Effector CD8-positive, alpha-beta T cell (primary cell): ENCODE data around the gene CENPO.
"Not testable (repeated sequence)": the region's sequence is repeated elsewhere in the genome, so short reads cannot be mapped to it uniquely, and the experiment has no call there.

Source experiments
- DNase-seq: peaks from one replicate; lab custom pipeline; 2025; lab: John Stamatoyannopoulos, UW

Gene CENPO

GRCh38 chr2:24824071-24824588, 30.9 kb downstream of the CENPO start:
- no peak for DNase-seq

GRCh38 chr2:24824966-24825882, 32.0 kb downstream of the CENPO start:
- DNase-seq: peak; percentile 10

DNA sequence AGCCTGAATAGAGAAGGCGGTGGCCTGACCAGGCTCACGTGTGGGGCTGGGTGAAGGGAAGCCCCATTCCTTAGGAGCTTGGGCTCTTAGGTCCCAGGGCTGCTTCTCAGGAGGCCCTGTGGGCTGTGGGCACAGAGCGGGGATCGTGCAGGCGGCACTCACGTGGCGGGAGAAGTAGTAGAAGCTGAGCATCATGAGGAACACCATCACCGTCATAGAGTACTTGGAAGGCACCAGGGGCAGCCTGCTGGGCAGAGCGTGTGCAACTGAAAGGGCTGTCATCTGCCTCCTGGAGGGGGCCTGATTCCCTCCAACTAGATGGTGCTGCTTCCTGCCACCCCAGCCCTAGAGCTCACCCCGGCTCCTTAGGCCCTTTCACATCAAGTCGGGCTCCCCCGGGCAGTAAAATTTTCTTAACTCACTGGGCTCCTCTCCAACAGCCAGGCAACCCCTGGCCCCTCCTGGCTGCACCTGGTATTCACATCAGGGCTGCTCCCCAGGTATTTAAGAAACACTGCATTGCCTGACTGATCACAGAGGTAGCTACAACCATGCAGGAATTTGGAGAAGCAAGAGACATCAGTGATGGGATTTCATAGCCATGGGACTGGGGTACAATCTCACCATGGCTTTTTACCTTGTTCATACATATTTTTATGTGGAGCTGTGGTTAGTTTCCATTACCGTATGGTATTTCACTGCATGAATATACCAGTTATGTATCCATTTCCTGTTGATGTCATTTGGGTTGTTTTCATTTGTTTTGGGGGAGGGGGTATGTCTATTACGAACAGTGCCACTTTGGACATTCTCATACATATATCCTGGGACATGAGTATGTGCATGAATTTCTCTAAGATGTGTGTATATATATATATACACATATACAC, 32.9 kb downstream of the CENPO start:
- no peak for DNase-seq

DNA sequence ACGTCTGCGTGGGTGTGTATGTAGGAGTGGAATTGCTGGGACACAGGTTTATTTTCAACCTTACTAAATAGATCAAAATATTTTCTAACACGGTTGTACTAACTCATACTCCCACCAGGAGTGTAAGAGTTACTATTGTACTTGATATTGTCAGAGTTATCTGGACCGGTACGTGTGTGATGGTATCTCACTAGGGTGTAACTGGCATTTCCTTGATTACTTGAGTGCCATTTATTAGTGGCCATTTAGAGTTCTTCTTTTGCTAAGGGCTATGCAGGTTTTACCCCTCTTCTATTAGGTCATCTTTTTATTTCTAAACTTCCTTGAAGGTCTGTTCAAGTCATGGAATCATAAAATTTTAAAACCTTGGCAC, 33.5 kb downstream of the CENPO start:
- no peak for DNase-seq

GRCh38 chr2:24827321-24828237, 34.4 kb downstream of the CENPO start:
- peak; percentile 48 for DNase-seq

GRCh38 chr2:24828238-24828996, 35.2 kb downstream of the CENPO start:
- DNase-seq: no peak

DNA sequence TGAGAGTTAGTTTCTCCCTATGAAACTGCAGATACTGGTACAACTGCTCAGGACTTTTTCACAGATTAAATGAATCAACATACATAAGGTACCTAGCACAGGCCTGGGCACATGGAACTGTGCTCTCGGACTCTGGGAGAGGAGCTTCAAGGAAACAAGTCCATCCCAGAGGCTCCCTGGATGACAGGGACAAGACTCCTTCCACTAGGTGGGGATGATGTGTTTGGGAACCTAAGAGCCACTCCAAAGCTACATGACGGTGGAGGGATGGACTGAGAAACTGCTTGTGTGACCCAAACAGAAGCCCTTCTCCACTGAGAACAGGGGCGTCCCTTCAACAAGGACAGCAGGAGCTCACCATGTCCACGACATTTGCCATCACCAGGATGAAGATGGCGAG, 37.1 kb downstream of the CENPO start:
- no peak for DNase-seq

GRCh38 chr2:24830786-24831185, 37.6 kb downstream of the CENPO start:
- DNase-seq: no peak

GRCh38 chr2:24831221-24832072, 38.2 kb downstream of the CENPO start:
- DNase-seq: no peak

DNA sequence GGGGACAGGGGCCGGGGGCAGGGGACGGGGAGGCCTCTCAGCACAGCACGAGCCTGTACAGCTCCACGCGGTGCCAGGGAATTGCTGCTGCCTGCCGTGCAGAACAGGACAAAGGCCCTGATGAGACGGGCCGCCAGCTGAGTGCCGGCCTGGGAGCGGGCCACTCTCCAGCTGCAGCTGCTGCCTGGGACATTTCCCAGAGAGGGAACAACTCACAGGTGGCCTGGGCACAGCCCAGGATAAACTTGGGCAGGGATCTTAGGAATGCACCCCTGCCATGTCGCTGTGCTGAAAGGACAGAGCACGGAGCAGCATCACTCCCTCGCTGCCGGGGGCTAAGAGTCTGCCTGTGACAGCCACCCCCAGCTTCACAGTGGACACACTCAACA, 38.8 kb downstream of the CENPO start:
- DNase-seq: no peak

DNA sequence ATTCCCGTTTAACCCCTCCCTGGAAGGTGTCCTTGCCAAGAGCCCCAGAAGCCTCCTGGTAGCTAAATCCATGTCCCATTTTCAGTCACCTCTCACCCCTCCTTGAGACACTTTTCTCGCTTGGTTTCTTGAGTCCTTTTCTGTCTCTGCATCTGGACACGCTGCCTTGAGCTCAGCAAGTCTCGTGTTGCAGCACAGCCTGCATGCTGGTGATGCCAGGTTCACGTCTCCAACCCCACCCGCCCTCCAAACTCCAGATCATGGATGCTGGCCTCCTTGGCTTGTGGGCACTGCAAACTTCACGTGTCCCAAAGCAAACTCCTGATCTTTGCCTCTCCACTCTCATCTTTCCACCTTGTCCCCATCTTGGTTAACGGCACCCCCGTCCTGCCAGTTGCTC, 39.3 kb downstream of the CENPO start:
- DNase-seq: no peak

DNA sequence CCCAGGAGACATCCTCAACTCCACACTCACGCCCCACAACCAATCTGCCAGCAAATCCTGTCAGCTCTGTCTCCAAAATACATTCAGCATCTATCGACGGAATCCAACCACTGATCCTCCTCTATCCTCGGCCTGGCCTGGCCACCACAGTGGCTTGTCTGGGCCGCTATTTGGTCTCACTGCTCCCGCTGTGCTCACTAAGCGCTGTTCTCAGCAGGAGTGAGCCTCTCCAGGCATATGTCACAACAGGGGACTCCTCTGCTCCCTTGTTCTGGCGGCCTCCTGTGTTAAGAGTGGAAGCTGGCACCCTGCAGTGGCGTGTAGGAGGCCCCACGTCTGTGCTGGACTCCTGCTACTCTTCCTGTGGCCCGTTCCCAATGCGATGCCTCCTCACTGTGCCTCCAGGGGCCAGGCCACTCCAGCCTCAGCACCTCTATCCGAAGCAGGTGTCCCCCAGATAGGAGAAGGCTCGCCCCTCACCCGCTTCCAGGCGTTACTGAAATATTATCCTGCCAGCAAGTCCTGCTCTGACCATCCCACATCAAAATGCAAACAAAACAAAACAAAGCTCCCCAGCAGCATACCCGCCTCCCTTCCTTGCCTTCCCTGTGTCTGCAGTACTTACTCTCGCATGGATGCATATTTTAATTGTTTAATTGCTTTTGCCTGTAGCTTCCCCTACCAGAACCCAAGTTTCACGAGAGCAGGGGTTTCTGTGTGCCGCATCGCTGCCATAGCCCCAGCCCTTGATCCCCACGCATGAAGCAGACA, 39.9 kb downstream of the CENPO start:
- no peak for DNase-seq

DNA sequence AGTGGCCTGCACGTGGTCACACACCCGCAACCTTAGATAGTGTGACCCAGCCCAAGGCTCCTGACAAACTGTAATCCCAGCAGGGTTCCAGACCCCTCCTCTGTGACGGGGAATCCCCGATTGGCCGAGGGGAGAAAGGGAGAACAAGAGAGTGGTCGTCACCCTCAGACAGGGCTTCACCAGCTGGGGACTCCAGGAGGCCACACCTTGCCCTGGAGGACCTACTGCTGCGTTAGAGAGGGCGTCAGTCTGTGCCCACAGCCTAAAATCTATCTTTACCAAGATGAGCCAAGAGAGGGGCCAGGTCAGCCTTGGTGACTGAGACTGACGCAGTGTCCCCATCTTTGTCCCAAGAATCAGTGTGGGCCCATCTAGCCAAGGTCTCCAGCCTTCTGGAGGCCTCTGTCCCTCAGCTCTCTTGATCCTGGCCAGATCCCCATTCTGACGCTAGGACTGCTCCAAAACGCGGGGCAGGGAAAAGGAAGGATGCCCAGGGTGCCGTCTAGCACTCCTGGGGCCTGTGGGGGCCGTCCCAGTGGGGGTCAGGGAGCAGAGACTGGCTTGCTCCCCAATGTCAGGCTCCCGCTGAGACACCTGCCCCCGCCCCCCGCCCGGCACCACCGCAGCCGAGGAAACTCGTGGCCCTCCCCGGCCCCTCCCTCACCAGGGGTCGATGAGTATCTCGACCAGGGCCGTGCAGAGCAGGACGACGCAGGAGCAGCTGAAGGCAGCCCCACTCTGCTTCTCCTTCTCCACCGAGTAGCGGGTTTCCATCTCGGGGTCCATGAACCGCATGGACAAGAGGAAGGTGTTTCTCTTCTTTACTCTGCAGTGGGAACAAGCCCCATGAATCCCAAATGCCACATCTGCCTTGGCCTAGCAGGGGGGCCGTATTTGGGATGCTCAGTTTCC, 40.9 kb downstream of the CENPO start:
- no peak for DNase-seq

DNA sequence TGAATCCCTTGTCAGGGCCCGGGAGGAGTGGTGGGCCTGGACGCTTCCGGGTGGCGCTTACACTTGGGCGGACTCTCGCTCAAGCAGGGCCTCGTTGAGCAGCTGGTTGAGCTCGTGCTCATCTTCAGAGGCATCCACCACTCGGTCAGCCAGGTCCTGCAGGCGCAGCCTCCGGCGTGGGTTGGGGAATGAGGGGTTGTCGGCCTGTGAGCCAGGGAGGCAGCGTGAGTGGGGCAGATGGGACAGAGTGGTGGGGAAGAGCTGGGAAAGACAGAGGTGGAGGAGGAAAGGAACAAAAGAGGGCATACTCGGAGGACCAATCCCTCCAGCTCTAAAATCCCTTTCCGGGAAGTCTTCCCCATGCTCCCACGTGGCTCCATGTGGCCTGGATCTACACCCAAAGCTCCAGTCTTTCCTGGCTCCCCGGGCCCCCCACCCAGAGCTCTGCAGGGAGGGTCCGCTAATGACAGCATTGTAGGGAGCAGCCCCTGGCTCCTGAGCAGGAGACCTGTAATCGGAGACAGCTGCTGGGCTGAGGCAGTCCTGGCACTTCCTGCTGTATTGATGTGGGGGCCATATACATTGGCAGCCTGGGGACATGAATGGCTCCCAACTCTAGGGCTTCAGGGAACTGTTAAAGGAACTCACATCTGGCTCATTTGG, 41.6 kb downstream of the CENPO start:
- no peak for DNase-seq

DNA sequence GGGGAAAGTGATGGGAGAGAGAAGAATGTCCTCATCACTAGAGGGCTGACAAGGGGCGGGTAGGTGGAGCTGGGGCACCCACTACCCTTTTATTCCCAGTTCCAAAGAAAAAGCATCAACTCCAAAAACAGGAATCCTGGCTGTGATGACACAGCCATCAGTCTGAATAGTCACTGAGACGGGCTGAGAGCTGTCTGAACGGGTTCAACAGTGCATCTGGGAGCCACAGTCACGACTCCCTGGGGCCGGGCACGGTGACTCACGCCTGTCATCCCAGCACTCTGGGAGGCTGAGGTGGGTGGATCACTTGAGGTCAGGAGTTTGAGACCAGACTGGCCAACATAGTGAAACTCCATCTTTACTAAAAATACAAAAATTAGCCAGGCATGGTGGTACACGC, 42.2 kb downstream of the CENPO start:
- not testable (repeated sequence) for DNase-seq

GRCh38 chr2:24836206-24836605, 43.0 kb downstream of the CENPO start:
- no peak for DNase-seq

- DNase-seq: no peak
Measured at GRCh38 chr2:24836706-24837105, 43.5 kb downstream of the CENPO start.
